IPS-18c (cell line): ENCODE measurements around the gene ISG20L2.
A peak's percentile ranks its signal among the peaks of the same experiment; 100 is the strongest.

Experiments
- H3K4me3 ChIP-seq: 2 replicates; pipeline ENCODE4 v1.7.0; 2013; ENCODE audit warnings: low read depth, mild to moderate bottlenecking, low read length, moderate library complexity; ENCODE audit not compliant: insufficient read depth
- H3K9me3 ChIP-seq: one replicate; pipeline ENCODE4 v1.6.1; 2013; ENCODE audit warnings: mild to moderate bottlenecking, low read length, moderate library complexity; ENCODE audit not compliant: control insufficient read depth, insufficient read depth

Gene ISG20L2

DNA sequence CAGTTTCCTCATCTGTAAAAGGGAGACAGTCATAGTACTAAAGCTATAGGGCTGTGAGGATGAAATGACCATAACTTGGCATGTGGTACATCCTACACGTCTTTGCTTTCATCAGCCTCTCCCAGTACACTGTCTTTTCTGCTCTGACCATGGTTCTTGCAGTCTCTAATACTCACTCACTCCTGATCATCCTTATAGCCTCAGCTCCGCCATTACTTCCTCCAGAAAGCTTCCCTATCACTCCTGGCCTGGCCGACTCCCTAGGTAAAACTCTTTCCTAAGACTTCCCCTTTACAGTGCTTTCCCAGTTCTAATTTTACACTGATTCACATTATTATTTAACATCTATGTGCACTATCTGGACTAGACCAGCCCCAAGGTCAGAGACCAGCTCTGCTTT, 17.3 kb upstream of the ISG20L2 start:
- H3K9me3 ChIP-seq, result no peaks in the 10 kb centered on the region
- H3K4me3 ChIP-seq, result no peak overlapping the region

DNA sequence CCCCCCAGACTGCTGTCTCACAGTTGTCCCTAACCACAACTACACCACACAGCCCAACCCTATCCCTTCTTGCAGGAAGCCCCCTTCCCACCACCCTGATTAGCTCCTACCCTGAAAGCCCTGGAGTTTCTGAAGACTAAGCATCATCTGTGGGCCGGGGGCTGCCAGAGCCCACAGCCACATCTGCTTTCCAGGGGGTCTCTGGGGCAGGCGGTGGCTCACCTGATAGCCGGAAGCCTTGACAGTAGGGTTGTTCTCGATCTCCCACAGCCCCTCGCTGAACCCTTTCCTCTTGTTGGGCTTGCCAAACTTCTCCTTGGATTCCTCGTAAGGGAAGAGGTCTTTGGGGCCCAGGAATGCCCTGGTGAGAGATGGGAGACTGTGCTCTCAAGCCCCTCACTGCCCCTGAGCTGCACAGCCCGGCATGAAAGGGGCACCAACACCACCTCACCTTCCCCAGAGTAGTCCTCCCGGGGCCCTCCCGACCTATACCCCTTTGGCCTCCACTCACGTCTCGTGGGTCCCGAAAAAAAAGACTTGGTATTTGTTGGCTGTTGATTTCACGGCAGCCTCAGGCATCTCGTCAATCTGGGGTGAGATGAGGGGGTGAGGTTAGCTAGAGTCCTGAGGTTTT, 16.3 kb upstream of the ISG20L2 start:
- H3K9me3 ChIP-seq, result no peaks in the 10 kb centered on the region
- no peak overlapping the region for H3K4me3 ChIP-seq

DNA sequence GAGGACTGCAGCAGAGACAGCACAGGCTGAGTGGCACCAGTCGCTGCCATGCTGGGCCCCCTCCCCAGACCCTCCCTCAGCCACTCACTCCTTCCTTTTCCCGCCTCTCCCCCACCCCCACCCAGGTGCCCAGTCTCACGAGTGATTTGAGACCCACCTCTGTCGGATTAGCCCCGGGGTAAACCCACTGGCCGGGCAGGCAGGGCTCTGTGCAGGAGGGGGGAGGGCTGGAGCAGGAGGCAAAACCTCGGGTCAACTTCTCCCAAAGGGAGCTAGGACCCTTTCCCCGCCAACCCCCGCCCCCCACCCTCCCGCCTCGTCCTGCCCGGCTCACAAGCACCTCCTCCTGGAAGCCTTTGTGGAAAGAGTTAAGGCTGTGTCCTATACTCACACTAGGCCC, 15.8 kb upstream of the ISG20L2 start:
- no peak overlapping the region for H3K4me3 ChIP-seq
- H3K9me3 ChIP-seq, result no peaks in the 10 kb centered on the region

DNA sequence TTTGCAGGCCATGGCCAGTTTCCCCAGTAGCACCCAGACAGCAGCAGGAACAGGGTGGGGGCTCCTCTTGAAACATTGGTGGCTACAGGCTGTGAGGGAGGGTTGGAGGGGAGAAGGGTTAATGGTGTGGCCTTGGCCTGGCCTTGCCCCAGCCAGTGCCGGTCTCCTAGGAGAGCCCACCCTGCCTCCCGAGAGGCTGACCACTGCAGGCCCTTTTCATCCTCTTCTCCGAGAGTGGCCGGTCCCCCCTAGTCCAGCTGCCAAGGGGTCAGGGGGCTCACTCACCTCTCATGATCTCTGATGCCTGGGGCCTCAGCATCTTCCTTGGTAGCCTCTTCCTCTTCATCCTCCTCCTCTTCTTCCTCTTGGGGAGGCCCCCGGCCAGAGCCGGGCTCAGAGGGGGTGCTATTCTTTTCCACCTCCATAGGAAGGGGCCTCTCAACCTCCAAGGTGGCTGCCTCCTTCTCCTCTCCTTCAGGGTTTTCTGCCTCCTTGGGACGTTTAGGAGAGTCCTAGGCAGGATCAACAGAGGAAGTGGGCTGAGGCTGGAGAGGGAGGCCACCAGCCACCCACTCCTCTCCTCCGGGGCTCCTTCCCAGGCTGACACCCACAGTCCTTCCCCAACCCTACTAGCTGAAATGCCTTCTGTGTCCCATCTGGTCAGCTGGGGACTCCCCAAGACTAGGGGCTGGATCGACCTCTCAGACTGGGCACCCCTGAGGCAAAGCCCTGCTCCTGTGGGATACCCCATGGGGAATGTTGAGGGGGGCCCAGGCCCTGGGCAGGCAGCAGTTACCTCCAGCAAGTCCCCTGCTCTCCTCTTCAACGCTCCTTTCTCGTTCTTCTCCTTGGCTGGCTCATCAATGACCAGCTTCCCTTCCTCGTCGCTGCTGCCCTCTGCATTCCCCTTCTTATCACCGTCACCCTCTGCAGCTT, 15.1 kb upstream of the ISG20L2 start:
- Histone ChIP-seq H3K9me3 (no peaks in the 10 kb centered on the region), H3K4me3 (no peak overlapping the region)

DNA sequence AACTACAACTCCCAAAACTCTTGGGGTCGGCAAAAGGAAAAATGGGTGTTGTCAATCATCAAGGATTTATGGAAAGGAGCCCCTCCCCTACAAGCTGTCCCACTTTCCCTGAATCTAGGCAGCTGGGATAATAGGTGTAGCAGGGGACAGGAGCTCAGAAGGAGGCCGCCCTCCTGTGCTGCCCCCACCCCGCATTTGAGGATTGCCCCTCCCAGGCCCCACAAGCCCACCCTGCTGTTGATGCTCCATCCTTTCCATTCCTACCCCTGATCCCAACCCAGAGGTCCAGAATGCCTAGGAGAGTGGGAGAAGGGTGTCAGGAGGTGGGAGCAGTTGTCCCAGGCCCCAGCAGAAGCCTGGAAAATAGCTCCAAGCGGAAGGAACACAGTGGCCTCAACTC, 14.2 kb upstream of the ISG20L2 start:
- H3K9me3 ChIP-seq, result no peaks in the 10 kb centered on the region

DNA sequence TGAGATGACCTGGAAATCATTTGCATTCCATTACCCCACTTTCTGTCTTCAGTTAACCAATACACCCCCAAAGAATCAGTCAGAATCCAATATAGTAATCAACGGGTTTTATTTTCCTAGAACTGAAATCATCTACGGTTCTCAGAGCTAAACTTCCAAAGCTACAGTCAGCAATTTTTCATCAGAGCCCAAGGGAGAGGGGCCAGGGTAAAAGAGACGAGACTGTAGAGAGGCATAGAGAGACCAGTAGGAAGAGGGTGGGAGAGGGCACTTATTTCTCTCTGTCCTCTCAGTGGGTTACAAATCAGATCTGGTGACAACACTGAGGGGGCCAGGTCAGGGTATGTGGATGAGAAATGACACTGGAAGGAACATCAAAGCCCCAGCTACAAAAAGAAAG, 13.5 kb upstream of the ISG20L2 start:
- Histone ChIP-seq H3K4me3 (no peak overlapping the region), H3K9me3 (no peaks in the 10 kb centered on the region)

More for the DNA sequence above, 14.2 kb upstream of the ISG20L2 start:
- no peak overlapping the region for H3K4me3 ChIP-seq

DNA sequence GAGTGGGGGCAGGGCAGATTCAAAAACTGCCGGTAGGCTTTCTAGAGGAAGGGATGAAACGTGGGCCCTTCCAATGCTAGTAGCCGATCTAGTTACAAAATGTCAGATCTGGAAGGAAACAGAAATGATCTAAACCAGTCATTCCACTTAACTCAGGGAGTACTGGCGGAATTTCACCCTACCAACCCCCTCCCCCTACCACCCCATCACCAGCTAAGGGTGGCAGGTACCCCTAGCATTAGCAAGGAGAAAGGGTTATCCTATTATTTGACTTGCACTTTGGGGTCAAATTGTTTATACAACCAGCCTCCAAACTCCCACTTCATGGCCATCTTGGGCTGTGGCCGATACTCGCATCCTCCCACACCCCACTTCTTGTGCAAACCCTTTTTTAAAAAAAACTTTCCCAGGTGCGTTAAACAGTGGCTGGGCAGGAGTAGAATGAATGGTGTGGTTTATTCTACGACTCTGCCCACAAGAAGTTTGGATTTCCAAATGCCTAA, 13.0 kb upstream of the ISG20L2 start:
- H3K9me3 ChIP-seq, result no peaks in the 10 kb centered on the region
- peak overlapping the region; percentile 16; the same call in 1 of the 2 replicates for H3K4me3 ChIP-seq

DNA sequence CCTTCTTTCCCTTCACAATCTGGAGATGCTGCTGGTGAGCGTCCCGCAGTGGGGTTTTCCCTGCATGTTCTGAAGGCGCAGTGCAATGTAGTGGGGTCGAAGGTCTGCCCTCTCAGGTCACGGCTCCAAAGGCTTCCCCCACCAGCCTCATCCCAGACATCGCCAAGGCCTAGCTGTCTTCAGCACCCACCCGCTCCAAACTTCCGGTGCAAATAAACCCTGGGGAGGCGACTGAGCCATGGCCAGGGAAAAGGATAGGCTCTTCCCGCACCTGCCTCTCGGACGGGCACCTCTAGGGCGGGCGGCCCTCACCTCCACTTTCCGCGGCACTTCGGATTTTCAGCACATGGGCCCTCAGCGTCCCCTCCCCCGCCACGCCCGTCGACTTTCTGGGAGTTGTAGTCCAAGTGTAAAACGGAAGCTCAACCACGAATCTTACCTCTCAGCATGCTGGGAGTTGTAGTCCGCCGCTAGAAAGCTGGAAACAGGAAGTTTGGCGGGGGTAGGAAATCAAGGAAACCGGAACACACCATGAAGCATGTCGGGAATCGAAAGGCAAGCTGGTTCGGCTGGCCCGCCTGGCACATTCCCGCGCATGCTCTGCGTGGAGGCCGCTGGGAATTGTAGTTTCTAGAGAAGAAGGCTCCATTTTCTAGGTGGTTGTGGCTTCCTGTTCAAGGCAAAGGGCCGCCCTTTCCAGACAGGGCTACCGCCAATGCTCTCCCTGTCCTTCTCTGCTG, 12.3 kb upstream of the ISG20L2 start, which contains the start of gene MRPL24:
MRPL24 (minus strand) TSS at position 348 of the 740 bp plus-strand sequence. CDS start 2,384 bp downstream, outside the sequence.
- Histone ChIP-seq H3K4me3 (peak within 1 kb of the TSS; percentile 82), H3K9me3 (no peaks in the 10 kb centered on the region)

DNA sequence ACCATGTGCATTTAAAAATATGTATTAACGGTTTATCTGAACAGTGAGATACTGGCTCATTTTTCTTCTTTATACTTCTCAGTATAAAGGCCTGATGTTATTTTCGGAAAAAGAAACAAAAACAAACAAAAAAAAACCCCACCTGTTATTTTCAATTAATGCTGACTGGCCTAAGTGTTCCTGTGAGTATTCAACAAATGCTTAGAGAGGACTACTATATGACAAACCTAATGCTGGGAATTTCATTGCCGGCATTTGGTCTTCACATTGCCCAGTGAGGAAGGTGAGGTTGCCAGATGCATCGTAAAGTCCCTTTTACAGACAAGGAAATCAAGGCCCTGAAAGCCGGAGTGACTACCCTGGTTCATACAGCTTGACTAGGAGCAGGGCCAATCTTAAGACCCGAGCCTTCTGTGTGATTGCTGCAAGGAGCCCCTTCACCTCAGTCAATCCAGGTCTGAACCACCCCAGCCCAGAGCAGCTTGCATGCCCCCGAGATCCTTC, 11.7 kb upstream of the ISG20L2 start:
- H3K9me3 ChIP-seq, result no peaks in the 10 kb centered on the region

DNA sequence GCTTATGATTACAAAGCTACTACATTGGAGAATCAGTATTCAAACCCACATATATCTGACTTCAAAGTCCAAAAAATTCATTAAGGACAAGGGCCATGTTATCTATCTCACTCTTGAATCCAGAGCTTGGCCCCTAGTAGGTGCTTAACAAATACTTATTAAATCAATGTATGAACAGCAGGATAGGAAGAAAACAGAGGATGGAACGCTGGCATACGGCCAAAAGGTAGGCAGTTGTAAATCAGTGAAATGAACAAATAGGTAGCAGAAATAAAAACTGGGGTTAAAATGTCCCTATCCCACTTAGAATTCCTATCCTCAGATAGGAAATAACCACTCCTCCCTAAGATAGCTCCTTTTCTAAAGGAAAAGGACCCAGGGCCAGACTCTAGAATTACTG, 10.3 kb upstream of the ISG20L2 start:
- no peak overlapping the region for H3K4me3 ChIP-seq
- H3K9me3 ChIP-seq, result no peaks in the 10 kb centered on the region

More for the DNA sequence above, 11.7 kb upstream of the ISG20L2 start:
- peak overlapping the region; percentile 82 for H3K4me3 ChIP-seq

DNA sequence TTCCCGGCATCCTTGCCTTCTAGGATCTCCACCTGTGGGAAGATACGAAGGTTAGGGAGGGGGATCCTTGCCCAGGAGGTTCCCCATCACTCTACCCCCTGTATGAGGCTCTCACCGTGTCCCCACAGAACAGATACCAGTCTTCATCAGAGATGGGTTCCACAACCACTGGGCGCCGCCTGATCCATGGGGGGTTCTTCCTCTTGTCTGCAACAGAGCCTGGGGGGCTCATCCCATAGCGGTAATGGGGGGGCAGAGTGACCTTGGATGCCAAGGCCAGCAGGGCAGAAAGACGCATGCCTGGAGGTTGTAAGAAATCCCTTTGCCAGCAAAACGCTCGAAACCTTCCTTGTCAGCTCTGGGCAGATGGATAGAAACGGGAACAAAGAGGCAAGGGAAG, 9.8 kb upstream of the ISG20L2 start:
- Histone ChIP-seq H3K4me3 (no peak overlapping the region), H3K9me3 (no peaks in the 10 kb centered on the region)

DNA sequence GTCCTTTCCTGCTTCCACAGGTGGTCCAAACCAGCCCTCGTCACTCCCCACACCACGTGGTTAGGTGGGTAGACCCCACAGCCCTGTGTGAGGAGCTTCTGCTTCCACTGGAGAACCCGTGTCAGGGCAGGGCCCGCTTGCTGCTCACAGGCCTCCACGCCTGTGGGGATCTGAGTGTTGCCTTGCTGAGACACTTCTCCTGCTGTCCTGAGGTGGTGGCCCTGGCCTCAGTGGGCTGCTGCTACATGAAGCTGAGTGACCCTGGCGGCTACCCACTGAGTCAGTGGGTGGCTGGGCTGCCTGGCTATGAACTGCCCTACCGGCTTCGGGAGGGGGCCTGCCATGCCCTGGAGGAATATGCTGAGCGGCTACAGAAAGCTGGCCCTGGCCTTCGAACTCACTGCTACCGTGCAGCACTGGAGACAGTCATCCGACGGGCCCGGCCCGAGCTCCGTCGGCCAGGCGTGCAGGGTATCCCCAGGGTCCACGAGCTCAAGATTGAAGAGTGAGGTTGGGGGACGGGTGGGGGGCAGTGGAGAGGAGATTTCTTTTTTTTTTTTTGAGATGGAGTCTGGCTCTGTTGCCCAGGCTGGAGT, 5.5 kb upstream of the ISG20L2 start:
- H3K4me3 ChIP-seq, result no peak overlapping the region
- H3K9me3 ChIP-seq, result no peaks in the 10 kb centered on the region

DNA sequence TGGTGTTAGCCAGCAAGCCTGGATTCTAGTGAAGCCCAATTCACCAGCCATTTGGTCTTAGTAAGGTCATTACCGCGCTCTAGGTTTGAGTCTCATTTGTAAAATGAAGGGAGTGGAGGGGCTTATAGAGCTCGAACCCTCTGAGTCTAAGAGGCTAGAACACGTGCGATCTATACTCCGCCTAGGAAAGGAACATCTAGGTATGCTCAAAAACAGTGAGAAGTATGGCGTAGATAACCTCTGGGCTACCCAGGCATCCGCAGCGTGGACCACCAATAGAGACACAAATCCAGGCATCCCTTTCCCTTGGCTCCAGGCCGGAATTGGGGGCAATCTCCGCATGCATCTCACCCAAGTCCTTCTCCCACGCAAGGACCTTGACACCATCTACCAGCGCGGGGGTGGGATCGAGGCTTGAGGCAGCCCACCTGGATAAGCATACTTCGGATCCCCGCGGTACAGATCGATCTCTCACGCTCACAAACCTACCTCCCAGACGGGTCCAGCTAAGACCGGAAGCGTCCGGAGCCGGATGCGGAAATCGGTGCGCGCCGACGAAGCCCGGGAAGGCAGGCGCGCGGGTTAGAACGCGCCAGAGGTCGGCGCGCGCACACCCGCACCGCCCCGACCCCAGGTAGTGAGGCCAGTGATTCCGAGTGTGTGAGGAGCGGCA, 504 bp downstream of the ISG20L2 start, which contains the start of gene METTL25B:
METTL25B (plus strand) TSS at position 544 of the 673 bp plus-strand sequence. CDS start 636 bp downstream, outside the sequence.
- no peaks in the 10 kb centered on the region for H3K9me3 ChIP-seq
- peak within 1 kb of the TSS; percentile 76 for H3K4me3 ChIP-seq

DNA sequence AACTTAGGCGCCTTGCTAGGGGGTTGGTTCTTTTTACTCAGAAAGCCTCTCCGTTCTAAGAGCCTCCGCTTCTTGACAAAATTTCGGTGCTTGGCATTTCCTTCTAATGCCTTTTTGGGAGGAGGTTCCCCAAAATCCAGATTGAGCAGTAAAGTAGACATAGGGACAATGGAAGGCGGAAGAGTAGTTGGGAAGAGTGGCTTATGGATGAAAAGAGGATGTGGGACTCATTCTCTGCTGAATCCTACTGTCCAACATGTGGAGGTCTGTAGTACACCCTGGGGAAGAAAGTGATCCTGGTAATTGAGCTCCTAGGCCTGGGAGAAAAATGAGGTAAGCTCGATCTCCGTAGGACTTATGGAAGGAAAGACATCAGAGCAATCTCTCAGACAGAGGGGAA, 1.1 kb downstream of the ISG20L2 start:
- no peaks in the 10 kb centered on the region for H3K9me3 ChIP-seq
- peak overlapping the region; percentile 76 for H3K4me3 ChIP-seq

DNA sequence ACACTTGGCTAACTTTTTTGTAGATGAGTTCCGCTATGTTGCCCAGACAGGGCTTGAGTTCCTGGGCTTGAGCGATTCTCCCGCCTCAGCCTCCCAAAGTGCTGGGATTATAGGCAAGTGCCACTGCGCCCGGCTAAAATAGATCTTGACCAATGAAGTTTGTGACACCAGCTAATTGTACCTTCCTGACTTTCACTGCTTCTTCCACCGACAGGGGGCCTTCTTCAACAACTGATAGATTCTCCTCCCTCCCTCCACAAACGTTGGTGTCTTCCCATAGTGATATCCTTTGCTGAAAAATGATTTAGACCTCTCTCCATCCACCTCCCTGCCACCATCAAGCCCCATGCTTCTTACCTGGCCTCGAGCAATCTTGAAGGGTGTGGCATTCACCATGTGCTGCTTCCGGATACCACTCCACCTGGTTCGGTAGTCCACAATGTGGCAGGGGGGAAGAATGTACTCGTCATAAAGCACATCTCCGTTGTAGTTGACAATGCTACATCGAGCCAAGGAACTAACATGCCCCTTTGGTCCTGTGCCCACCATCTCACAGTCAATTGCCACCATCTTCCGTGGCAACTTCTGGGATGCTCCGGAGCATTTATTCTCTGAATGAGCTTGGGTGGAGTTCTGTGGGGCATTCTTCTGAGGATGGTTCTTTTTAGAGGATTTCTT, 1.9 kb downstream of the ISG20L2 start:
- H3K4me3 ChIP-seq, result peak overlapping the region; percentile 40; the same call in 1 of the 2 replicates
- no peaks in the 10 kb centered on the region for H3K9me3 ChIP-seq
